ENCODE measurements around the gene ACTR3C. TPM values are rescaled to one million over a fixed set of nuclear protein-coding genes. Genes with fewer than 3 reads are reported as not detected.

Gene ACTR3C
- total and polyA plus RNA-seq, 2 of the 13 experiments (the other 11 are each of a cell fraction or from before 2014, with no cell fraction given), result 3.8 to 7.5 TPM

DNA sequence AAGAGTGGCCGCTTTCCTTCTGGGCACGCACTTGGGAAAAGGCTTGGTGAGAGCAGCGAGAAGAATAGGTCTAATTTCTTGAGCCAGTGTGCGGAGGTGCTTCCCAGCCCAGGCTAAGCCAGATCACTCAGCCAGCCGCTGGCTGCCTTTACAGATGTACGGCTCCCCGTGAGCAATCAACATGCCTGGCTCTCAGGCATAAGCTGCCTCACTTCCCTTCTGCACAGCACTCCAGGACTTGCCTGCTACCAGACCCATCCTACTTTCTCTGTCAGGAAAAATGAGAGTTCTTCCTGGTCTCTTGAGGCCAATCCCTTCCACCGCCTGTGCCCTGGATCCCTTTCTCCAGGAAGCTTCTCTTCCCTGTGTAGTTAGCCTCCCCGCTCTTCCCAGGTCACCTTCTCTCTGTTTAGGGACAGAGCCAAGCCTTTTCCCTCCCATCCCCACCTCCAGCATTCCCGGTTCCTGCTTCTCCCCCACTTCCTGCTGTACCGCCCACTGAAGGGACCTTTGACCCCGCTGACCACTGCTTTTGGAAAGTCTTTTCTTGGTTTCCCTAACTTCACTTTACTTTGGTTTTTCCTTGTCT lies 1.1 kb upstream of the ACTR3C start (continued):
- TF ChIP-seq SOX13 (IDR thresholded peaks at IDR 0.05) (no peak), SOX13 (CRISPR knock-in tag; conservative IDR thresholded peaks at IDR 0.05 in 1 of 2, IDR thresholded peaks at IDR 0.05 in 1 of 2) (no peak), CHD2 (IDR thresholded peaks at IDR 0.05; ENCODE audit: low read depth, low read length) (no peak), CENPX (CRISPR knock-in tag; IDR thresholded peaks at IDR 0.05) (no peak), TERF1 (CRISPR knock-in tag; IDR thresholded peaks at IDR 0.05) (no peak), ZNF563 (CRISPR knock-in tag; IDR thresholded peaks at IDR 0.05) (peak; percentile 21; the same call in 1 of the 2 replicates), ZNF136 (CRISPR knock-in tag; IDR thresholded peaks at IDR 0.05; ENCODE audit: low read depth) (no peak), ZNF17 (CRISPR knock-in tag; IDR thresholded peaks at IDR 0.05) (no peak), NR0B2 (CRISPR knock-in tag; IDR thresholded peaks at IDR 0.05) (no peak), ZNF543 (CRISPR knock-in tag; IDR thresholded peaks at IDR 0.05) (no peak), ZNF296 (CRISPR knock-in tag; conservative IDR thresholded peaks at IDR 0.05) (0 out of 2 replicates have a peak, but pooled peaks have one; percentile 70), ZSCAN12 (CRISPR knock-in tag; IDR thresholded peaks at IDR 0.05) (no peak), ZNF790 (CRISPR knock-in tag; IDR thresholded peaks at IDR 0.05; ENCODE audit: borderline replicate concordance) (no peak), FOXP1 (IDR thresholded peaks at IDR 0.05) (no peak), FOXP1 (CRISPR knock-in tag; IDR thresholded peaks at IDR 0.05) (no peak), POLR2A (IDR thresholded peaks at IDR 0.05; ENCODE audit: insufficient read depth in 1 of 2, low read depth in 2 of 2, low read length in 2 of 2) (peak in 1 of 2 experiments; percentile 43; a peak in 1 of 4 replicates)
- TF ChIP-seq, protein P1, sequence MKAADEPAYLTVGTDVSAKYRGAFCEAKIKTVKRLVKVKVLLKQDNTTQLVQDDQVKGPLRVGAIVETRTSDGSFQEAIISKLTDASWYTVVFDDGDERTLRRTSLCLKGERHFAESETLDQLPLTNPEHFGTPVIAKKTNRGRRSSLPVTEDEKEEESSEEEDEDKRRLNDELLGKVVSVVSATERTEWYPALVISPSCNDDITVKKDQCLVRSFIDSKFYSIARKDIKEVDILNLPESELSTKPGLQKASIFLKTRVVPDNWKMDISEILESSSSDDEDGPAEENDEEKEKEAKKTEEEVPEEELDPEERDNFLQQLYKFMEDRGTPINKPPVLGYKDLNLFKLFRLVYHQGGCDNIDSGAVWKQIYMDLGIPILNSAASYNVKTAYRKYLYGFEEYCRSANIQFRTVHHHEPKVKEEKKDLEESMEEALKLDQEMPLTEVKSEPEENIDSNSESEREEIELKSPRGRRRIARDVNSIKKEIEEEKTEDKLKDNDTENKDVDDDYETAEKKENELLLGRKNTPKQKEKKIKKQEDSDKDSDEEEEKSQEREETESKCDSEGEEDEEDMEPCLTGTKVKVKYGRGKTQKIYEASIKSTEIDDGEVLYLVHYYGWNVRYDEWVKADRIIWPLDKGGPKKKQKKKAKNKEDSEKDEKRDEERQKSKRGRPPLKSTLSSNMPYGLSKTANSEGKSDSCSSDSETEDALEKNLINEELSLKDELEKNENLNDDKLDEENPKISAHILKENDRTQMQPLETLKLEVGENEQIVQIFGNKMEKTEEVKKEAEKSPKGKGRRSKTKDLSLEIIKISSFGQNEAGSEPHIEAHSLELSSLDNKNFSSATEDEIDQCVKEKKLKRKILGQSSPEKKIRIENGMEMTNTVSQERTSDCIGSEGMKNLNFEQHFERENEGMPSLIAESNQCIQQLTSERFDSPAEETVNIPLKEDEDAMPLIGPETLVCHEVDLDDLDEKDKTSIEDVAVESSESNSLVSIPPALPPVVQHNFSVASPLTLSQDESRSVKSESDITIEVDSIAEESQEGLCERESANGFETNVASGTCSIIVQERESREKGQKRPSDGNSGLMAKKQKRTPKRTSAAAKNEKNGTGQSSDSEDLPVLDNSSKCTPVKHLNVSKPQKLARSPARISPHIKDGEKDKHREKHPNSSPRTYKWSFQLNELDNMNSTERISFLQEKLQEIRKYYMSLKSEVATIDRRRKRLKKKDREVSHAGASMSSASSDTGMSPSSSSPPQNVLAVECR (CRISPR knock-in tag; IDR thresholded peaks at IDR 0.05; ENCODE audit: borderline replicate concordance), result peak; percentile 36
- TF ChIP-seq, protein P2, sequence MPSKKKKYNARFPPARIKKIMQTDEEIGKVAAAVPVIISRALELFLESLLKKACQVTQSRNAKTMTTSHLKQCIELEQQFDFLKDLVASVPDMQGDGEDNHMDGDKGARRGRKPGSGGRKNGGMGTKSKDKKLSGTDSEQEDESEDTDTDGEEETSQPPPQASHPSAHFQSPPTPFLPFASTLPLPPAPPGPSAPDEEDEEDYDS (CRISPR knock-in tag; IDR thresholded peaks at IDR 0.05), result peak; percentile 40; the same call in 1 of the 2 replicates
- TF ChIP-seq, protein P3, sequence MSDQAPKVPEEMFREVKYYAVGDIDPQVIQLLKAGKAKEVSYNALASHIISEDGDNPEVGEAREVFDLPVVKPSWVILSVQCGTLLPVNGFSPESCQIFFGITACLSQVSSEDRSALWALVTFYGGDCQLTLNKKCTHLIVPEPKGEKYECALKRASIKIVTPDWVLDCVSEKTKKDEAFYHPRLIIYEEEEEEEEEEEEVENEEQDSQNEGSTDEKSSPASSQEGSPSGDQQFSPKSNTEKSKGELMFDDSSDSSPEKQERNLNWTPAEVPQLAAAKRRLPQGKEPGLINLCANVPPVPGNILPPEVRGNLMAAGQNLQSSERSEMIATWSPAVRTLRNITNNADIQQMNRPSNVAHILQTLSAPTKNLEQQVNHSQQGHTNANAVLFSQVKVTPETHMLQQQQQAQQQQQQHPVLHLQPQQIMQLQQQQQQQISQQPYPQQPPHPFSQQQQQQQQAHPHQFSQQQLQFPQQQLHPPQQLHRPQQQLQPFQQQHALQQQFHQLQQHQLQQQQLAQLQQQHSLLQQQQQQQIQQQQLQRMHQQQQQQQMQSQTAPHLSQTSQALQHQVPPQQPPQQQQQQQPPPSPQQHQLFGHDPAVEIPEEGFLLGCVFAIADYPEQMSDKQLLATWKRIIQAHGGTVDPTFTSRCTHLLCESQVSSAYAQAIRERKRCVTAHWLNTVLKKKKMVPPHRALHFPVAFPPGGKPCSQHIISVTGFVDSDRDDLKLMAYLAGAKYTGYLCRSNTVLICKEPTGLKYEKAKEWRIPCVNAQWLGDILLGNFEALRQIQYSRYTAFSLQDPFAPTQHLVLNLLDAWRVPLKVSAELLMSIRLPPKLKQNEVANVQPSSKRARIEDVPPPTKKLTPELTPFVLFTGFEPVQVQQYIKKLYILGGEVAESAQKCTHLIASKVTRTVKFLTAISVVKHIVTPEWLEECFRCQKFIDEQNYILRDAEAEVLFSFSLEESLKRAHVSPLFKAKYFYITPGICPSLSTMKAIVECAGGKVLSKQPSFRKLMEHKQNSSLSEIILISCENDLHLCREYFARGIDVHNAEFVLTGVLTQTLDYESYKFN (CRISPR knock-in tag; conservative IDR thresholded peaks at IDR 0.05), result peak; percentile 48; the same call in 1 of the 2 replicates

Data from HepG2 (cell line).